ENCODE results near the gene ERMN.
"Not testable (repeated sequence)": the region's sequence is repeated elsewhere in the genome, so short reads cannot be mapped to it uniquely, and the experiment has no call there.

ERMN gene

GRCh38 chr2:157290525-157290924 is 35.1 kb downstream of the ERMN start:
- DNase-seq, result no peak

GRCh38 chr2:157287160-157287559 is 38.5 kb downstream of the ERMN start:
- DNase-seq, result no peak

- no peak for DNase-seq
Observed at GRCh38 chr2:157283468-157283867, 42.2 kb downstream of the ERMN start.

- DNase-seq, result no peak
Observed at GRCh38 chr2:157281316-157281715, 44.3 kb downstream of the ERMN start.

GRCh38 chr2:157279311-157279710 is 46.3 kb downstream of the ERMN start:
- DNase-seq, result not testable (repeated sequence)

GRCh38 chr2:157271590-157272203 is 53.9 kb downstream of the ERMN start:
- no peak for DNase-seq

- no peak for DNase-seq
Observed at GRCh38 chr2:157269922-157270321, 55.7 kb downstream of the ERMN start.

GRCh38 chr2:157269060-157269459 is 56.6 kb downstream of the ERMN start:
- no peak for DNase-seq
